GM18867 (cell line): ENCODE data around the gene SYN1.
"Not testable (repeated sequence)": the region's sequence is repeated elsewhere in the genome, so short reads cannot be mapped to it uniquely, and the experiment has no call there.

Experiments
- ATAC-seq: cut with Tn5 transposase; IDR thresholded peaks from one replicate; pipeline ENCODE4 v1.9.1; 2021; ENCODE audit warnings: mild to moderate bottlenecking, moderate library complexity; ENCODE audit not compliant: unreplicated experiment

SYN1 gene

GRCh38 chrX:47619486-47620302 is at the start of gene SYN1:
Gene SYN1, minus strand, starts transcription at chrX:47619857. Its CDS starts 129 bp downstream, at chrX:47619728.
- ATAC-seq = peak; percentile 78

- not testable (repeated sequence) for ATAC-seq
Observed at GRCh38 chrX:47665797-47666196, 46.1 kb upstream of the SYN1 start.

- no peak for ATAC-seq
Observed at GRCh38 chrX:47664737-47665136, 45.1 kb upstream of the SYN1 start.

GRCh38 chrX:47662144-47662657 is 42.5 kb upstream of the SYN1 start:
- no peak for ATAC-seq

GRCh38 chrX:47661539-47661938 is 41.9 kb upstream of the SYN1 start:
- no peak for ATAC-seq

GRCh38 chrX:47659421-47659726 is 39.7 kb upstream of the SYN1 start:
- no peak for ATAC-seq

GRCh38 chrX:47658684-47659420 is 39.2 kb upstream of the SYN1 start, which contains the start of gene UXT:
Gene UXT, minus strand, starts transcription at chrX:47659180. Its CDS starts 253 bp downstream, at chrX:47658927.
- peak; percentile 83 for ATAC-seq

GRCh38 chrX:47658301-47658683 is 38.6 kb upstream of the SYN1 start:
- no peak for ATAC-seq

- ATAC-seq = no peak
Observed at GRCh38 chrX:47651043-47651905, 31.6 kb upstream of the SYN1 start.

- ATAC-seq = peak; percentile 89
Observed at GRCh38 chrX:47650164-47651042, 30.7 kb upstream of the SYN1 start, which contains the start of gene ELK1. Gene ELK1, minus strand, starts transcription at chrX:47650563. Its CDS starts 9,122 bp downstream, at chrX:47641441.

GRCh38 chrX:47649781-47650163 is 30.1 kb upstream of the SYN1 start:
- no peak for ATAC-seq

- no peak for ATAC-seq
Observed at GRCh38 chrX:47649271-47649670, 29.6 kb upstream of the SYN1 start.

GRCh38 chrX:47648376-47648775 is 28.7 kb upstream of the SYN1 start:
- ATAC-seq = no peak

- no peak for ATAC-seq
Observed at GRCh38 chrX:47646636-47647035, 27.0 kb upstream of the SYN1 start.

- ATAC-seq = no peak
Observed at GRCh38 chrX:47645530-47645929, 25.9 kb upstream of the SYN1 start.

- ATAC-seq = peak; percentile 45
Observed at GRCh38 chrX:47644557-47645091, 25.0 kb upstream of the SYN1 start.

GRCh38 chrX:47643926-47644325 is 24.3 kb upstream of the SYN1 start:
- ATAC-seq = no peak

- ATAC-seq = no peak
Observed at GRCh38 chrX:47638816-47639215, 19.2 kb upstream of the SYN1 start.

GRCh38 chrX:47637546-47638195 is 18.0 kb upstream of the SYN1 start:
- ATAC-seq = no peak
